Chondrocyte (in vitro differentiated cells): ENCODE results near the gene ABL1. TPM values are rescaled to one million over a fixed set of nuclear protein-coding genes. Genes with fewer than 3 reads are reported as not detected.

Experiments used
- DNase-seq: peaks from one replicate; pipeline ENCODE4 v3.0.0; 2021; ENCODE audit warnings: mixed read lengths, low spot score
- H3K27ac Mint-ChIP-seq: one replicate; pipeline ENCODE4 v1.8.0; 2021; ENCODE audit warnings: mild to moderate bottlenecking, moderate library complexity, mixed read lengths; ENCODE audit not compliant: unreplicated experiment
- H3K27me3 Mint-ChIP-seq: 2 replicates; pipeline ENCODE4 v1.8.0; 2021; ENCODE audit warnings: low read depth, mixed read lengths
- H3K36me3 Mint-ChIP-seq: 2 replicates; pipeline ENCODE4 v1.8.0; 2021; ENCODE audit warnings: low read depth, mixed read lengths
- H3K4me1 Mint-ChIP-seq: 2 replicates; pipeline ENCODE4 v1.8.0; 2021; ENCODE audit warnings: low read depth, mild to moderate bottlenecking, mixed read lengths
- H3K4me3 Mint-ChIP-seq: one replicate; pipeline ENCODE4 v1.8.0; 2021; ENCODE audit warnings: mild to moderate bottlenecking, moderate library complexity, mixed read lengths; ENCODE audit not compliant: unreplicated experiment
- H3K9me3 Mint-ChIP-seq: 2 replicates; pipeline ENCODE4 v1.8.0; 2021; ENCODE audit warnings: low read depth, mixed read lengths
- total RNA-seq: library from RNA; stranded (reverse); gene quantifications from 3 replicates; pipeline ENCODE4 v1.2.1, GENCODE V29; 2021
- TF ChIP-seq, protein P1 (sequence below): fragments of 200-600 bp; sonication (generic); IDR thresholded peaks from 2 replicates; pipeline ENCODE4 v1.5.0; 2021; ENCODE audit warnings: antibody characterized with exemption, mild to moderate bottlenecking, moderate library complexity

Gene ABL1
- total RNA-seq, 1 donor from 2014 or later, result 93.7 TPM

DNA sequence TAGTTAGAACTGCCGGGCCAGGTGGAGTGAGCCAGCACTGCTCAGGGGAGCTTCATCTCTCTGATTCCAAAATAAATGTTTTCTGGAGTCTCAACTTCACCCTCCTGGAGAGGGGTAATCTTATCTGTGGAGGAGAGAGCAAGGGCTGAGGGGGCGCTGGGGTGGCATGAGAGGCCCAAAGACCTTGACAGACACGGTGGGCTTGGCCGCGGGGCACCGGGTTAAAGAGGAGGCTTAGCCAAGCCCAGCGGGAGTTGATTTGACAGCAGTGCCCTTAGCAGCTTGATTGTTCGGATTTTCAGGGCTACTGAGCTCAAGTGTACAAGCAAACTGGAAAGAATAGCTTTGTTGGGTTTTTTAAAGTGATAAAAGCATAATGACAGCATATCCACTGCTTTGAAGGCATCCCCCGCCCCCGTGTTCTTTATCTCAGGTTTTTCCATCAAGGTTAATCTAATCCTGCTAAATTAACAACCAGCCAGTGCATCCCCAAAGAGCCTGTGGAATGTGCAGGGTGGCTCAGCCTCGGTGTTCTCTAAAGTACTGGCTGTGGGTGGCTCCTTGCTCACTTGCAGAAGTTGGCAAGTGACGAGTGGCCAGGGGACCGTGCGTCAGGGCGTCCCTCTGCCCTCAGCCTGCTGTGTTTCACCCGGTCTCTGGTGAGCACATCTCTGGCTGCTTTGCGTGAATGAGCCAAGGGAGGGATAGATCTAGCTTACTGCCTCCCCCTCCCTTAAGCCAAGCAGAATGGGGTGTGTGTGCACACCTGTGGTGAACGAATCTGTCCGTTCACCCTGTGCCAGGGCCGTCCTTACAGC is 56.0 kb downstream of the ABL1 start:
- DNase-seq, result peak; percentile 85

DNA sequence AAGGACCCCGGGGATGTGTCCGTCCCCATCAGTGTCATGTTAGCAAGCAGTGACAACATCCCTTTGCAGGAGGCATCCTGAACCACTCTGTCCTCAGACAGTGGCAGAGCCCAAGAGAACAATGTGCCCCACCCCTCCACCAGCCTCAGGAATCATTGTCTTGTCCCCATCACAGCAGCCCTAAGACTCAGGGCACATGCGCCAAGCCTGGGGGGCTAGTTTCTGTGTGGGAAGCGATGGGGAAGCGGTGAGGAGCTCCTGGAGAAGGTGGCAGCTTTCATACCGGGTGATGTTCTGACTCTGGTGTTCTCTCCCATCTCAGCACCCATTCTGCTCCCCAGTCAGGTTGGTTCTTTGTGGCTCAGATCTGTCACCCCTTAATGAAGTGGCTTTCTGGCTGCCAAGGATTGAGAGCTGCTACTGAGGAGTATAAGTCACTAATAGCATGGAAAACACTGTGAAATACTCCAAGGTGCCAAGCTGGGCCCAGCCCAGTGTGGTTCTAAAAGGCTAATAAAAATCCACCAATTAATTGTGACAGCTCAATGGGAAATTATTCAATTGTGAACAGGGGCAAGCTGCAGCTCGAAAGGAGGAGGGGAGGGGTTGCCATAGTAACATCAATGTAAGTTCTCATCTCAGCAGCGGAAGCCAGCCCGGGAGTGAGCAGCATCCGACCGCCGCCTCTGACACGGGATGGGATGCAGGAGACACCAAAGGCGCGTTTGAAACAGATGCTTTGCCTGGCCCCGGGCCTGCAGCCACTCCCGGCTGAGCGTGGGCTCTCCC is 56.8 kb downstream of the ABL1 start:
- no peaks in the 10 kb centered on the region for H3K27me3 Mint-ChIP-seq
- DNase-seq, result no peak
- no peak overlapping the region for H3K27ac Mint-ChIP-seq
- H3K9me3 Mint-ChIP-seq, result no peaks in the 10 kb centered on the region
- TF ChIP-seq, protein P1, sequence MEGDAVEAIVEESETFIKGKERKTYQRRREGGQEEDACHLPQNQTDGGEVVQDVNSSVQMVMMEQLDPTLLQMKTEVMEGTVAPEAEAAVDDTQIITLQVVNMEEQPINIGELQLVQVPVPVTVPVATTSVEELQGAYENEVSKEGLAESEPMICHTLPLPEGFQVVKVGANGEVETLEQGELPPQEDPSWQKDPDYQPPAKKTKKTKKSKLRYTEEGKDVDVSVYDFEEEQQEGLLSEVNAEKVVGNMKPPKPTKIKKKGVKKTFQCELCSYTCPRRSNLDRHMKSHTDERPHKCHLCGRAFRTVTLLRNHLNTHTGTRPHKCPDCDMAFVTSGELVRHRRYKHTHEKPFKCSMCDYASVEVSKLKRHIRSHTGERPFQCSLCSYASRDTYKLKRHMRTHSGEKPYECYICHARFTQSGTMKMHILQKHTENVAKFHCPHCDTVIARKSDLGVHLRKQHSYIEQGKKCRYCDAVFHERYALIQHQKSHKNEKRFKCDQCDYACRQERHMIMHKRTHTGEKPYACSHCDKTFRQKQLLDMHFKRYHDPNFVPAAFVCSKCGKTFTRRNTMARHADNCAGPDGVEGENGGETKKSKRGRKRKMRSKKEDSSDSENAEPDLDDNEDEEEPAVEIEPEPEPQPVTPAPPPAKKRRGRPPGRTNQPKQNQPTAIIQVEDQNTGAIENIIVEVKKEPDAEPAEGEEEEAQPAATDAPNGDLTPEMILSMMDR, result no peak
- peaks cover 8% of the 10 kb centered on the region for H3K4me1 Mint-ChIP-seq
- no peak overlapping the region for H3K4me3 Mint-ChIP-seq
- H3K36me3 Mint-ChIP-seq, result peaks cover 19% of the 10 kb centered on the region

More for the DNA sequence above, 56.0 kb downstream of the ABL1 start:
- peaks cover 8% of the 10 kb centered on the region for H3K4me1 Mint-ChIP-seq
- TF ChIP-seq, protein P1, result no peak
- peaks cover 22% of the 10 kb centered on the region for H3K36me3 Mint-ChIP-seq
- H3K27me3 Mint-ChIP-seq, result no peaks in the 10 kb centered on the region
- no peak overlapping the region for H3K27ac Mint-ChIP-seq
- H3K9me3 Mint-ChIP-seq, result no peaks in the 10 kb centered on the region
- no peak overlapping the region for H3K4me3 Mint-ChIP-seq

DNA sequence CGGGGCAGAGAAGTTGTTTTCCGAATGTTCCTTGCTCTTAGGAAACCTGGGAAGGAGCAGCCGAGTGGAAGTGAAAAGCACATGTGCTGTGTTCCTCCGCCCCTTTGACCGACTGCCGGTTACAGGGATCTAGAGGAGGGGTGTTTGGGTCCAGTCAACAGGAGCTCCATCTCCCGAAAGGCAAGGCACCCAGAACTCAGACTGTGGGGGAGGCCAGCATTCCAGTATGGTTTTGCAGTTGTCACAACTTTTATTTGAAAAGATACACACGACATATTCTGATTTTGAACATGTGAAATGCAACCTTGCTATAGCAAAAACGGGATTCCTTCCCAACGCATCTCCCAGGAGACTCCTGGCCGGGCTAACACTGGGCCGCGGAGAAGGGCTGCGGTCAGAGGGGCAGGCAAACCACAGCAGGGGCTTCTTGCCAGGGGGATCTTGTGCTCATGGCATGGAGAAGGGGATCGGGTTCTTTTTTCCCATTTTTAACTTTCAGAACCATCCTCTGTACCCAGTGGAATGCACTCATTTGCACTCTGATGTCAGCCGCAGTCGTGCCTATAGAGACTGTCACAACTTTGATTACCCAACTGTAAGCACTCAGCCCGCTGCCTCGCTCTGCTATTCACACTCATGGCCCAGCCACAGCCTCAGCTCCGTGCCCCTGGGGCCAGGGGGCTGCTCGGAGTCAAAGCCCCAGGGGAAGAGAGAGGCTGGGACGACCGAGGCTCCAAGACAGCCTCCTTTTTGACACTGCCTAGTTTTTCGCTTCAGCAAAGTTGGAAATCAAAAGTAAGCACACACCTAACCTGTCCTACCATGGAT is 57.6 kb downstream of the ABL1 start:
- peaks cover 13% of the 10 kb centered on the region for H3K36me3 Mint-ChIP-seq
- no peak overlapping the region for H3K27ac Mint-ChIP-seq
- H3K9me3 Mint-ChIP-seq, result no peaks in the 10 kb centered on the region
- DNase-seq, result no peak
- H3K27me3 Mint-ChIP-seq, result no peaks in the 10 kb centered on the region
- H3K4me3 Mint-ChIP-seq, result no peak overlapping the region
- TF ChIP-seq, protein P1, result no peak
- no peaks in the 10 kb centered on the region for H3K4me1 Mint-ChIP-seq

DNA sequence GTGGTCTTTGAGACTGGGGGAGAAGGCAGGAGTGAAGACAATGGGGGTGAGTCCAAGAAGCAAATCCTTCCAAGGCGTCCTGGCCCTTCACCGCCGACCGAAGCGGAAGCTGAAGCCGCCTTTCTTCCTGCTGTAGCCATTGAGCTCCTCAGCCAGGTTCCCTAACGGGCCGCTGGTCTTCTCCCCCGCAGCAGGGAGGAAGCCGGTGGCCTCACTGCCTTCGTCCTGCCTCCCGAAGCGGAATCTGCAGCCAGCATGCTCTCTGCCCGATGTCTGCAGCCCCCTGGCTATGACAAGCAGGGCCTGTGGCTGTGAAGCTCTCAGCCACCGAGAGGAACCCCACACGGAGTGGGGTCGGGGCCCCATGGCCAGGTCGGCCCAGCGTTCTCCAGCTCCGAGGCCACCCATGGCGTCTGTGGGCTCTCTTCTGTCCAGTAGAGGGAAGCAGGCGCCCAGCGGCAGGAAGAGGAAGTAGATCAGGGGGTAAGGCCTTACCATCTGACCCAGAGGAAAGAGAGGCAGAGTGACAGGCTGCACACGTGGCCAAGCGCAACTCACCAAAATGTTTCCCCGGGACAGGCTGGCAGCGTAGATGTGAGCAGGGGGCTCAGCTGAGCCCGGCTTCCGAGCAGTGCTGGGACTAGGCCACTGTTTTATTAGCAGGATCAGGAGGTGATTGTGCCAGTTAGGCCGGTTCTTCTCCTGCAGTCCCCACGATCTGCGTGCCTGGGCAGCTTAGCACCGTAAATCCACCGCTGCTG is 58.5 kb downstream of the ABL1 start:
- DNase-seq, result peak; percentile 74

More for the DNA sequence above, 58.5 kb downstream of the ABL1 start:
- Mint-ChIP-seq H3K4me3 (no peak overlapping the region), H3K36me3 (peaks cover 12% of the 10 kb centered on the region), H3K27ac (no peak overlapping the region), H3K27me3 (no peaks in the 10 kb centered on the region), H3K4me1 (no peaks in the 10 kb centered on the region), H3K9me3 (no peaks in the 10 kb centered on the region)
- TF ChIP-seq, protein P1, result peak; percentile 63
